ENCODE measurements around the gene ARHGEF19. TPM values are rescaled to one million over a fixed set of nuclear protein-coding genes. Genes with fewer than 3 reads are reported as not detected.

The ARHGEF19 gene
- total RNA-seq, 1 experiment from 2014 or later, result 21.1 TPM

- Mint-ChIP-seq H3K27ac (no peak overlapping the region), H3K4me3 (no peak overlapping the region), H3K27me3 (ENCODE audit: low read depth) (peaks cover 9% of the 10 kb centered on the region), H3K4me1 (0 out of 4 replicates have a peak, but pooled peaks cover 0 to 2% of the 10 kb centered on the region in 2 experiments), H3K36me3 (ENCODE audit: insufficient read depth in 1 of 3, low read depth in 3 of 3) (no peaks in the 10 kb centered on the region), H3K9me3 (no peaks in the 10 kb centered on the region)
- no peak overlapping the region for H3K18ac ChIP-seq (ENCODE audit: insufficient read length, low read depth, low read length)
- H3T11ph ChIP-seq (ENCODE audit: low read length), result no peak overlapping the region
- H4K5ac ChIP-seq (ENCODE audit: insufficient read length, low read depth, low read length), result no peak overlapping the region
- H3K56ac ChIP-seq (ENCODE audit: insufficient read length, low read depth, low read length), result no peak overlapping the region
- no peak overlapping the region for H3K27ac ChIP-seq (ENCODE audit: insufficient read length, low read depth, low read length)
- no peak overlapping the region for H2AFZ ChIP-seq (ENCODE audit: low read length)
- no peak overlapping the region for H2BK120ac ChIP-seq (ENCODE audit: low read depth, low read length, poor library complexity, severe bottlenecking)
- no peak overlapping the region for H3K4ac ChIP-seq (ENCODE audit: low read depth, low read length)
- TF ChIP-seq CTCF (conservative IDR thresholded peaks at IDR 0.05), result no peak
- H3K27me3 ChIP-seq (ENCODE audit: insufficient read depth, low read length), result no peaks in the 10 kb centered on the region
- H2AK5ac ChIP-seq (ENCODE audit: insufficient read length, low read length), result no peak overlapping the region
- no peaks in the 10 kb centered on the region for H3K23me2 ChIP-seq (ENCODE audit: insufficient read length, low read depth, low read length, poor library complexity, severe bottlenecking)
- no peak overlapping the region for H3K4me2 ChIP-seq (ENCODE audit: insufficient read depth, insufficient read length, low read length)
- no peak overlapping the region for H2BK12ac ChIP-seq (ENCODE audit: insufficient read length, low read depth, low read length)
- no peak overlapping the region for H3K23ac ChIP-seq (ENCODE audit: insufficient read length, low read depth, low read length)
- H3K79me2 ChIP-seq (ENCODE audit: insufficient read depth, low read length), result no peaks in the 10 kb centered on the region
- no peak for DNase-seq
- H3K79me1 ChIP-seq (ENCODE audit: insufficient read depth, low read depth, low read length, poor library complexity, severe bottlenecking), result no peaks in the 10 kb centered on the region
- no peaks in the 10 kb centered on the region for H4K20me1 ChIP-seq (ENCODE audit: control insufficient read depth, insufficient read depth, insufficient read length)
- H3K9me3 ChIP-seq (ENCODE audit: control insufficient read depth, low read depth, low read length), result no peaks in the 10 kb centered on the region
- H4K91ac ChIP-seq (ENCODE audit: insufficient read length, low read depth, low read length), result no peak overlapping the region
- no peak overlapping the region for H3K9ac ChIP-seq (ENCODE audit: extremely low read depth, insufficient read length, low read length)
- H2BK5ac ChIP-seq (ENCODE audit: insufficient read length, low read length), result no peak overlapping the region
- no peak overlapping the region for H2BK20ac ChIP-seq (ENCODE audit: low read depth, low read length, poor library complexity, severe bottlenecking)
- H2BK15ac ChIP-seq (ENCODE audit: low read depth, low read length), result no peak overlapping the region
- H4K8ac ChIP-seq (replicated peaks; ENCODE audit: insufficient read length, low read depth, low read length), result no peak overlapping the region
- H3K4me1 ChIP-seq (ENCODE audit: insufficient read depth, low read length), result no peaks in the 10 kb centered on the region
- H3K14ac ChIP-seq (ENCODE audit: insufficient read depth, low read length), result no peak overlapping the region; the same call in 1 of the 2 replicates
- no CpG with 5 or more reads among the region's 6 CpGs for WGBS (ENCODE audit: extremely low coverage, insufficient read length, low lambda C conversion rate)
Measured at GRCh38 chr1:16191916-16192546, 20.4 kb downstream of the ARHGEF19 start.
